NCI-H146 treated with DMSO at 0.1 percent for 48 hours (cell line): ENCODE measurements around the gene TPM4.
"Not testable (repeated sequence)": the region's sequence is repeated elsewhere in the genome, so short reads cannot be mapped to it uniquely, and the experiment has no call there.

Experiments used
- DNase-seq: peaks from one replicate; lab custom pipeline; 2025; ENCODE audit not compliant: unreplicated experiment; lab: John Stamatoyannopoulos, UW

Gene TPM4

DNA sequence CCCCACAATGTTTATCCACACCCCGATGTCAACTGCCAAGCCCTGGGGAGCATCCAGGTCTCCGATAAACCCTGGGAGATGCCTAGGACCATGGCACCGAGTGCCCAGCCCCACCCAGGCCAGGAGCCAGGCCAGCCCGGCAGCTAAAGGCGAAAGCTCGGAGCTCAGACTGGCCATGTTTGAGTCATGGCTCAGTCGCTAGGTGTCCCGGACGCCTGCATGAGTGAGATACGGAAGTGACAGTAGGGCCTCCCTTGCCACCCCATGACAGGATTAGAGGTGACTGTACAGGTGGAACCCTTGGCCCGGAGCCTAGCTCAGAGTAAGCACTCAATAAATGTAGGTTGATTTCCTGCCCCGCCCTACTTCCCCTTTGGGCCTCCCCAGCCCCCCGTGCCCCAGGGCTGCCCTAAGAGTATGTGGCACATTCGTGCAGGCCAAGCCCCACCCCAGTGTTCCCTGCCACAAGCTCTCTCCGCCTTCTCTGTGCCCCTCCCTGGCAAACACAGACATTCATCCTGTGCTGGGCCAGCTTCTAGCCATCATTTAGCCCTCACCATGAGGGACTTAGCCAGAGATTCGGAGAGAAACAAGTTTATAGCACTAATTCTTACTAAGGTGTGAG is 5.8 kb upstream of the TPM4 start:
- DNase-seq = no peak

DNA sequence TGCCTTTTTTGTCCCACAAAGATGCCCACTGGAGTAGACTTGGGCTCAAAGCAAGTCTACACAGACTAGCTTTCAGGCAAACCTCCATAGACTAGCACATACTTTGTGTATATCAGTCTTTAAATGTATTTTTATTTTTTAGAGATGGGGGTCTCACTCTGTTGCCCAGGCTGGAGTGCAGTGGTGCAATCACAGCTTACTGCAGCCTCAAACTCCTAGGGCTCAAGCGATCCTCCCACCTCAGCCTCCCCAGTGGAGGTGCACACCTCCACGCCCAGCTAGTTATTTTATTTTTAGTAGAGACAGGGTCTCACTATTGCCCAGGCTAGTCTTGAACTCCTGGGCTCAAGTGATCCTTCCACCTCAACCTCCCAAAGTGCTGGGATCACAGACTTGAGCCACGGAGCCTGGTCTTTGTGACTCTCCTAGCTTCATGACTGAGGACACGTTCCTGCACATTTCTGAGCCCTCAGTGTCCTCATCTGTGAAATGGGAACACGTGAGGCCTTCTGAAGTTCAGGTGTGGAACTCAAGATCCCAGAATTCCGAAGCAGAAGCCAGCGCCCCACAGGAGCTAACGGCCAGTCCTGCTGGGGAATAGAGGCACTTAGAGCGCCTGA is 5.1 kb upstream of the TPM4 start:
- no peak for DNase-seq

DNA sequence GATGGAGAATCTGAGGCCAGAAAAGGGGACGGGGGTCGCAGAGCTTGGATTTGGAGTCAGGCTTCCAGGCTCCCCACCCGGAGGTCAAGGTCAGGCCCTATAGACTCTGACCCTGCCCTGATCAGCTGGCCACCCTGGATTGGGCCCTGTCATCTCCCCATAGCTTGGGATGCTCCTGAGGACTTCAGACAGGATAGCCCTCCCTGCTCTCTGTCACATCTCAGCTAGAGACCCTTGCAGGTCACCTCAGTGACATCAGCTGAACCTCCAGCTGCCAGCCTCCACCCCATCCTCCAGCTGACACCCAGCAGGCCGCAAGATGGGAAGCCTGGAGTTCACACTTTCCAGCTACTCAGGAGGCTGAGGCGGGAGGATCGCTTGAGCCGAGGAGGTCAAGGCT is 2.8 kb upstream of the TPM4 start:
- DNase-seq = no peak

DNA sequence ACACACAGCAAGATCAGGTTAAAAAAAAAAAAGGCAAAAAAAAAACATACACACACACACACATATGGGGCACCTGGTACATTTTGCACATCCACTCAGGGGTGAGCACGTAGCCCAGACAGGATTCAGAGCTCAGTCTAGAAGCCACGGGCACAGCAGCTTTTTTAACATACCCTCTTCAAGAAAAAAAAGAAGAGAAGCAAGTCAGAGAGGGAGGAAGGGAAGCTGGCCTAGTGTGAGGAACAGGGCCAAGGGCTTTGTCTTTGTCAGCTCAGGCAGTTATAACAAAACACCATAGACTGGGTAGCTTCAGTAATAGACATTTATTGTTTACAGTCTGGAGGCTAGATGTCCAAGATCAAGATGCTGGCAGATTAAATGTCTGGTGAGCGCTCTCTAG is 2.3 kb upstream of the TPM4 start:
- DNase-seq = no peak

DNA sequence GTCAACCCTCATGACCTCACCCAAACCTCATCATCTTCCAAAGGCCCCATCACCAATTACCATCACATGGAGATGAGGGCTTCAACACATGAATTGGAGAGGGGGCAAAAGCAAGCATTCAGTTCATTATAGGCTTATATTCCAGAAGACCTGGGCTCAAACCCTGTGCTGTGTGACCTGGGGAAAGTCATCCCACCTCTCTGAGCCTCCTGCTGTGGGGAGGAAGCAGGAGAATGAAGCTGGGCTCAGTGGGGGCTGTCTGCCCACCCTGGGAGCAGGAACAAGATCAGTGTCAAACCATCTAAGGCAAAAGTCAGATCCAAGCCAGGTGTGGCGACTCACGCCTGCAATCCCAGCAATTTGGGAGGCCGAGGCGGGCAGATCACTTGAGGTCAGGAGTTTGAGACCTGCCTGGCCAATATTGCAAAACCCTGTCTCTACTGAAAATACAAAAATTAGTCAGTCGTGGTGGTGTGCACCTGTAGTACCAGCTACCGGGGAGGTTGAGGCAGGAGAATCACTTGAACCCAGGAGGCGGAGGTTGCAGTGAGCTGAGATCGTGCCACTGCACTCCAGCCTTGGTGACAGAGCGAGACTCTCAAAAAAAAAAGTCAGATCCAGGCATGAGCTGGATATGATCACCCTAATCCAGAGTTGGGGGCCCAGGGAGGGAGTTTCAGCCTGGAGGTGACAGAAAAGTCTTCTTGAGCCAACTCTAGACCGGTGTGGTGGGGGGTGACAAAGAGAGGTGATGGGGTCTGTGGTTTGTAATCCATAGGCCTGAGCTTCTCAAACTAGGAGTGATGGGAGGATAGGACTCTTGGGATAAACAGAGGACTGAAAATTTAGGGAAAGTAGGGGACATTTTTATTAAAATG is 1.6 kb upstream of the TPM4 start:
- no peak for DNase-seq

DNA sequence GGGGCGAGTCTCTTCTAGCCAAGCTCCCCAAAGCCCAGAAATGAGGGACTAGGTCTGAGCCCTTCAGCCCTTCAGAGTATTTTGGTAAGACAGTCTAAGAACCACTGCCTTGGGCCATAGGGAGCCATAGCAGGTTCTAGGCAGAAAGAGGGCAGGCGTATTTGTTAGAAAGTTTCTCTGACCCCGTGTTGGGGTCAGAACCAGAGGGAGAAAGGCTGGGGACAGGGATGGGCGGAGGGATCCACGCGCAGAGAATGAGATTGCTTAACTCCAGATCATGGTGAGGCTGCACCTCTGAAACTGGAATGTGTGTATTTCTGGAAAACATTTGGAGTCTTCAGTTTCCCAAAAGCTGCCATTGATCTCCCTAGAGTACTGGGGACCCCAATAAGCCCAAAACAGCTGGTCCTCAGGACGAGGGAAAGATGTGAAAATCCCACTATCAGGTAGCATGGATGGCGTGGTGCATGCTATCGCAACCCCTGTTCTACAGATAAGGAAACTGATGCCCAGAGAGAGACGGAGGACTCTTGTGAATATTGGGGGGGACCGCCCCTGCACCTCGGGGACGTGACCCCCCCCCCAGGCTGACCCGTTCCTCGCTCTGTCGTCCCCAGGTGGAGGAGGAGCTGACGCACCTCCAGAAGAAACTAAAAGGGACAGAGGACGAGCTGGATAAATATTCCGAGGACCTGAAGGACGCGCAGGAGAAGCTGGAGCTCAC is 703 bp upstream of the TPM4 start:
- no peak for DNase-seq

DNA sequence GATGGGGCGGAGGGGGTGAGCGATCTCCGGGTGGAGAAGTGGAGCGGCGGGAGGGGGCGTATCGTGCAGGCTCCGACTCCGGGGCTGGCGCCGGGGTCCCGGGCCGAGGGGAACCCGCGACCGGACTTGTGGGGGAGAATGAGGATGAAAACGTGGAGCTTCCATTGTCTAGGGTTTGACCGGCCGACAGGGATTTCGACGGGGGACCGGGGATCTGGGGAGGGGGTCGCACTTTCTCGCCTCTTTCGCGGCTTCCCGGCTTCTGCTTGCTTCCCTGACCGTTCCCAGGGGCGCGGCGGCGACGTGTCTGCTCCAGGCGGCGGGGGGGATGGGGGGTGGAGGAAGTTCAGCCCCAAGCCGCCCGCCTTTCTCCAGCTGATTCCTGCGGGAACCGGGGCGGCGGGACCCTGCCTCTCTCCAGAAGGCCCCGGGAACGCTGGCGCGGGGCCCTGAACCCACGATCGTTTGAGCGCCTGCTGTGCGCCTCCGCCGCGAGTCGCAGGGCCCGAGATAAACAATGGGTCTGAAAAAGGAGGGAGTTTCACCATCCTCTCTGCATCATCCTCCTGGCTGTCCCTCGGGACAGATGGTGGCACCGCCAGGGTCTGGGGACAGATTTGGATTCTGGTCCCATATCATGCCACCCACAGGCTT is 790 bp downstream of the TPM4 start:
- peak; percentile 25 for DNase-seq

DNA sequence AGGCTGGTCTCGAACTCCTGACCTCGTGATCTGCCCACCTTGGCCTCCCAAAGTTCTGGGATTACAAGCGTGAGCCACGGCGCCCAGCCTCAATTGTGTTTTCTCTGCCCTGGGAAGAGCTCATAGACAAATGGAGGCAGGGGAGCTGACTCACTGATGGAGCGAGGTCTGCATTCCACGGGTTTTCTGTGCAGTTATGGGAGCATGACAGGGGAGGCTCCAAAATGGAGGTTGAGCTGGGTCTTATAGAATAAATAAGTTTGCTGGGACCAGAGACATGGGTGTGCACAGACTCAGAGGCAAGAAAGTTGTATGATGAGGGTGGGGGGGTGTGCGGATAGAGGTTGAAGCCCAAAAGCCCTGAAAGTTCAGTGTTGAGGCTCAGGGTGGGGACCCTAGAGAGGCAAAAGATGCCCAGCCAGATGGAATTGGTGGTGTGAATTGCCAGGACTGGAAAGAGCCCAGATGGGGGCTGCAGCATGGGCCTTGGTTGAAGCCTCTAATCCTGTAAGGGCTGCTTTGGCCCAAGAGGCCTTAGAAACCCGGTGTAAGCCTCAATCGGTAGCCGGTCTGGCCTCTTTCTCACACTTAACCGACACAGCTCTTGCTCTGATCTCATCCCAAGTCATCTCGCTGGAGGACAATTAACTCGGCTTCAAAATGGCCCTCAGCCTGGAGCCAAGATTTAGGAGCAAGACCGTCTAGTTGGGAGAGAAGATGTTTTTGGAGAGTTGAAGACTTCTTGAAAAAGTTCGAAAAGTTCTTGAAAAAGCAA is 1.9 kb downstream of the TPM4 start:
- DNase-seq = no peak

DNA sequence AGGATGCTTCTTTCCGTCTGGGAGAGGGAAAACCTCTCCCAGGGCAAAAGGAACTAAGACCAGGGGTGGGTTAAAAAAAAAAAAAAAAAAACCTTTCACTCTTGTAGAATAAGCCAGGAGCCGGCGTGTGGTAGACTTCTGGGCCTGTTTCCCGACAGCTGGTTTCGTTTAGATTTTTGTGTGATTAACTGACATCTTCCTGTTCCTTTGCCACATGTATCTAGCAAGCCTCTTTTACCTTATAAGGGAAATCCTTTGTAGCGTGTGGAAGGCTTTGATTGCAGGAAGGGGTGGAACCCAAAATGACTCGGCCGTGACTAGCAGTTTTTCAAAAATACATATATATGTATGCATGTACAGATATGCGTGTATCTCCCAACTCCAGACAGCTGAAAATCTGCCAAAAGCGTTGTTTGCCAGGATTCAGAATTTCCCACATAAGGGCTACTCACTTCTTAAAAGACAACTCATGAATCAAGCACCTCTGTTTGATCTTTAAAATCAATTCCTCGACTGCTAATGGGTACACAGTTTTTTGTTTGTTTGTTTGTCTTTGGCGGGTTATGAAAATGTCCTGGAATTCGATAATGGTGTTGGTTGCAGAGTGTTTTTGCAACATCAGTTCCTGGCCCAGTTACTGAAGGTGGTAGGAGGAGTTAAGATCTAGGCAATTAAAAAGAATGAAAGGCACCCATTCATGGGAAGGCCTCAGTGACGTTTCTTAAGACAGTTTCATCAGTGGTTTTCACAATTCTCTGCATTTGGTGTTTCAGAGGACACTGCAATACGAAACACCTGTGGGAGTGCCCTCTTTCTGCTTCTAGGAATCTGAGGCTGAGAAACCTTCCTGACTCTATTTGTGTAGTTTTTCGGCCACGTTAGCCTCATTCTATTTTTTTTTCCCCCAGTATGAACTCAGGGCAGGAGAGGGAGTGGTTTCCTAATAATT is 2.7 kb downstream of the TPM4 start:
- peak; percentile 6 for DNase-seq

DNA sequence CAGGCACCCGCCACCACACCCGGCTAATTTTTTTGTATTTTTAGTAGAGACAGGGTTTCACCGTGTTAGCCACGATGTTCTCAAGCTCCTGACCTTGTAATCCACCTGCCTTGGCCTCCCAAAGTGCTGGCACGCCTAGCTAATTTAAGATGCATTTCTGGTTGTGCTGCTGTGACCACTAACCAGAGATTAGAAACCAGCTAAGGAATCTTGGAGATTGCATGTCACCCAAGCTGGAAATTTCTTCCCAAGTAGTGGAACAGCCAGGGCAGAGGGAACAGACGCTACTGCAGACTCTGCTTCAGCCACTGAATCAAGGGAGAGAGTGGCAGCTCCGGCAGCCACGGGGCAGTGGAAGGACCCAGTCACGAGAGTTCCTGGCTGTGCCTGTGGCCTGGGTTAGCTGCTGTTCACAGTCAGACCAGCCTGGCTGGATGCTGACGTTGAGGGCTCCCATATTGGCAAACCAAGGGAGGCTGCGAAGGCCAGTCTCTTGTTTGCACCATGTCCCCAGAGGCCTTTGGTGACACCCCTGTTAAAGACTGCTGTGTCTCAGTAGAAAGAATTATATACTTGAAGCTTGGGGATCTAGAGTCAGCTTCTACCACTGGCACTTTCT is 7.9 kb downstream of the TPM4 start:
- no peak for DNase-seq

DNA sequence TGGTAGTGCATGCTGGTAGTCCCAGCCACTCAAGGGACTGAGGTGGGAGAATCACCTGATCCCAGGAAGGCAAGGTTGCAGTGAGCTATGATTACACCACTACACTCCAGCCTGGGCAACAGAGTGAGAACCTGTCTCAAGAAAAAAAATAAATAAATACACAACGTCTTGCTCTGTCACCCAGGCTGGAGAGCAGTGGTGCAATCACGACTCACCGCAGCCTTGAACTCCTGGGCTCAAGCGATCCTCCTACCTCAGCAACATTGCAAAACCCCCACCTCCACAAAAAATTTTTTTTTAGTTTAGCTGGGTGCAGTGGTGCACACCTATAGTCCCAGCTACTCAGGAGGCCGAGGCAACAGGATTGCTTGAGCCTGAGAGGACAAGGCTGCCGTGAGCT is 8.8 kb downstream of the TPM4 start:
- DNase-seq = no peak

DNA sequence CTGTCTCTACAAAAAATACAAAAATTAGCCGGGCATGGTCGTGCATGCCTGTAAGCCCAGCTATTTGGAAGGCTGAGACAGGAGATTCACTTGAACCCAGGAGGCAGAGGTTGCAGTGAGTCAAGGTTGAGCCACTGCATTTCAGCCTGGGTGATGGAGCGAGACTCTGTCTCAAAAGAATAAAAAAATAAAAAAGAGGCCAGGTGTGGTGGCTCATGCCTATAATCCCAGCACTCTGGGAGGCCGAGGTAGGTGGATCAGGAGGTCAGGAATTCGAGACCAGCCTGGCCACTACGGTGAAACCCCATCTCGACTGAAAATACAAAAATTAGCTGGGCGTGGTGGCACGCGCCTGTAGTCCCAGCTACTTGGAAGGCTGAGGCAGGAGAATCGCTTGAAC is 11.1 kb downstream of the TPM4 start:
- DNase-seq = not testable (repeated sequence)

DNA sequence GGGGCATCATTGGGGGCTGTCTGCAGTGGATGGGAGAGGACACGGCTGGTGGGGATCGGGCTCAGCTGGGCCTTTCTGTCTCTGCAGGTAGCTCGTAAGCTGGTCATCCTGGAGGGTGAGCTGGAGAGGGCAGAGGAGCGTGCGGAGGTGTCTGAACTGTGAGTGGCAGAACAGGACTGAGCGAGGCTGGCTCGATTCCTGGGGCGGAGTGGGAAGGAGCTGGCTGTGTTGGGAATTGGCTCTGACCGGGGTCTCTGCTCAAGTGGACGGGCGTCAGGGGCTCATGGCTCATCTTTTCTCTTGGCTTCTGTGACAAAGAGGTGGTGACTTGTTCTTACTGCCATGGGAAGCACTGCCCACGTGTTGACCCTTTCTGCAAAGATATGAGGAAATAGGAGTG is 11.6 kb downstream of the TPM4 start:
- no peak for DNase-seq

DNA sequence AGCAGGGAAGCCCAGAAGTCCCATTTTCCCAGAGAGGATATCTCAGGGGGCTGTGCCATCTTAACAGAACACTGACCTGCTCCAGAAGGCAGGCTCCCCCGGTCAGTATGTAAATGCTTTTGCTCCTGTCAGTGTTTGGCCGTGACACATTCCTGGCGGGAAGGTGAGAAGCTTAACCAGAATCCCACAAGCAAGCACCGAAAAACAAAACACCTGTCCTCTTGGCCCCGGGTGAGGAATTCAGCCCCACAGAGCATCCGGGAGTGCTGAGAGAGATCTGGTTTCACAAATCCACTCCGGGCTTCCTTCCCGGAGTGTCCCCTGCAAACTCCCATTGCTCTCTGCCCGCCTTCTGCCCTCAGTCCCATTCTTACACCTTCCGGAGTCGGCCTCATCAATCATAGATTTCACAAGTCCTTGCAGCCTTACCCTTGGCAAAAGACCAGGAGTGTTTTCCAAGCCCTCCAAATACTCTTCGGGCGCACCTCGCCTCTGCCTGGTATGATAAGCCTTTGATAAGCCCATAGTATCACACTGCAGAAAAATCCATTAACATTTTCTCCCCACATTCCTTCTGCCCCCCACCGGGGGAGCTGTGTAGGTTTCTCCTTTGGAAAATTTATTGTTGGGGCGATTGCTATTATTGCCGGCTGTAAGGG is 12.2 kb downstream of the TPM4 start:
- DNase-seq = no peak

DNA sequence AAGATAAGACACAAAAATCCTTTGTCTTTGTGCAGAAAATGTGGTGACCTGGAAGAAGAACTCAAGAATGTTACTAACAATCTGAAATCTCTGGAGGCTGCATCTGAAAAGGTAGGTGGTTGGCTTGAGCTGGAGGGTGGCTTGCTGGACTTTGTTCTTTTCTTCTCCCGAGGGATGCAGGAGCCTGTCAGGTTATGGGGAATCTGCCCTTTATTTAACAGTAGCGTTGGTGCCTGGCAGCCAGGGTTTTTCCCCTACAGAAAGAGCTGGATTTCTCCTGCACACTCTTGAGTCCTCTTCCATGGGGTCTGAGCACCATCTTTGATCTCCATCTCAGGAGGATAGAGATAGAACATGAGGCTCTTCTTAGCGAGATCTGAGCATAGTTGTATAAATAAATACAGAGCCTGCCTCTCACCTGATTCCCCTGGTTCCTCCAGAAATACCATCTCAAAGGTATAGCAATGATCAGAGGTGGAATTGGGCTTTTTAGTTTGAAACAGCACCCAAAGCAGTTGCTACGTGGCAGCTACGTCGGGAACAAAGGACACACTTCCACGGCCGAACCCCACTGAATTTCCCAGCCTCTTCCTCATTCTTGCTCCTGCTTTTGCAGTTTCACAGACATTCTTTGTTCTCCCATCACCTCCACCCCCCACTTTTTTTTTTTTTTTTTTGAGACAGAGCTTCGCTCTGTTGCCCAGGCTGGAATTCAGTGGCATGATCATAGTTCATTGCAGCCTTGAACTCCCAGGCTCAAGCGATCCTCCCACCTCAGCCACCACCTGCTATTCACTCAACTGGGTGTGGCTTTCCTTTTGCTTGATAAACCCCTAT is 12.9 kb downstream of the TPM4 start:
- no peak for DNase-seq

DNA sequence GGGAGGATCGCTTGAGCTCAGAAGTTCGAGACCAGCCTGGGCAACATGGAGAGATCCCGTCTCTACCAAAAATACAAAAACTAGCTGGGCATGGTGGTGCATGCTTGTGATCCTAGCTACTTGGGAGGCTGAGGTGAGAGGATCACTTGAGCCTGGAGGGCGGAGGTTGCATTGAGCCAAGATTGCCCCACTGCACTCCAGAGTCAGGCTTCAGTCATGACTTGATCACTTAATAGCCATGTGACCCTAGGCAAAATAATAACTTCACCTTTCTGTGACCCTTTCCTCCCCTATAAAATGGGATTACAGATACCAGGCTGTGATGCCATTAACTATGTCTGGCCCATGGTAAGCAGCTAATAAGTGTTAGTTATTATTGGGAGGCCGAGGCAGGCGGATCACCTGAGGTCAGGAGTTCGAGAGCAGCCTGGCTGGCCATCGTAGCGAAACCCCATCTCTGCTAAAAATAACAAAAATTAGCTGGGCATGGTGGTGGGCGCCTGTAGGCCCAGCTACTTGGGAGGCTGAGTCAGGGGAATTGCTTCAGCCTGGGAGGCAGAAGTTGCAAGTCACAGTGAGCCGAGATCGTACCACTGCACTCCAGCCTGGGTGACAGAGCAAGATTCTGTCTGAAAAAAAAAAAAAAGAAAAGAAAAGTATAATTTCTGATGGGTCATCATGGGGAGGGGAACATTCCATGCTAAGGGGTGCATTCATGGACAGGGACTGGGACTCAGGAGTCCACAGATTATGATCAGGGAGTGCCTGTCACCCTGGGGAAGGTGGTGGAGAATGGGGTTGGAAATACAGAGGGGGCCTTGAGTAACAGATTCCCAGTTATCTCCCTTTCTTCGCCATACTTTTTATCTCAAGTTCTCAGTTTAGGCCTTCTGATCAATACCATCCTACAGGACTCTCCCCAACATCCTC is 15.5 kb downstream of the TPM4 start:
- no peak for DNase-seq
